H1 (cell line): ENCODE data around the gene SLCO4A1. TPM values are rescaled to one million over a fixed set of nuclear protein-coding genes. Genes with fewer than 3 reads are reported as not detected.

ENCODE experiments used
- EP300 ChIP-seq, 2 experiments: IDR thresholded peaks; 1 replicate in 1 of 2; 2 replicates in 1 of 2; pipeline ENCODE4 v1.6.1; 2011 to 2012; ENCODE audit warnings: low read depth in 2 of 2, low read length in 2 of 2, mild to moderate bottlenecking in 2 of 2, borderline replicate concordance in 1 of 2, inconsistent platforms in 1 of 2, moderate library complexity in 1 of 2
- GTF2F1 ChIP-seq: IDR thresholded peaks from 2 replicates; pipeline ENCODE4 v1.6.1; 2012; ENCODE audit warnings: low read depth, low read length, improper control_type of control experiment, borderline replicate concordance
- SRF ChIP-seq: IDR thresholded peaks from 2 replicates; pipeline ENCODE4 v1.6.1; 2011; ENCODE audit warnings: mild to moderate bottlenecking, low read depth, low read length, moderate library complexity
- TAF7 ChIP-seq: optimal IDR thresholded peaks from 2 replicates; pipeline ENCODE3; 2011; ENCODE audit warnings: low read depth, mild to moderate bottlenecking, inconsistent platforms, low read length, moderate library complexity, borderline replicate concordance
- polyA plus RNA-seq, 7 experiments: library from polyadenylated mRNA; depleted of rRNA in 3 of 7; stranded (reverse) in 5 of 7; unstranded in 2 of 7; fragments of >200 nt in 5 of 7; fragments of 200-250 nt in 2 of 7; gene quantifications; 1 replicate in 5 of 7; 2 replicates in 1 of 7; 4 replicates in 1 of 7; pipeline versions ENCODE4 v1.2.1 to v1.2.3, GENCODE V29; 2011 to 2013; ENCODE audit warnings: missing spikeins in 2 of 7, mixed read lengths in 2 of 7
- total RNA-seq: library from RNA; stranded (reverse); fragmentation: NEBNext Ultra II Directional; extraction: Animal tissue kit (Norgen Biotek cat#: 25700); gene quantifications from 2 replicates; pipeline ENCODE4 v1.2.1, GENCODE V29; 2021

SLCO4A1 gene
- total and polyA plus RNA-seq, 2 of the 8 experiments (the other 6 are each of a cell fraction or from before 2014, with no cell fraction given) = 10.5 to 18.5 TPM

DNA sequence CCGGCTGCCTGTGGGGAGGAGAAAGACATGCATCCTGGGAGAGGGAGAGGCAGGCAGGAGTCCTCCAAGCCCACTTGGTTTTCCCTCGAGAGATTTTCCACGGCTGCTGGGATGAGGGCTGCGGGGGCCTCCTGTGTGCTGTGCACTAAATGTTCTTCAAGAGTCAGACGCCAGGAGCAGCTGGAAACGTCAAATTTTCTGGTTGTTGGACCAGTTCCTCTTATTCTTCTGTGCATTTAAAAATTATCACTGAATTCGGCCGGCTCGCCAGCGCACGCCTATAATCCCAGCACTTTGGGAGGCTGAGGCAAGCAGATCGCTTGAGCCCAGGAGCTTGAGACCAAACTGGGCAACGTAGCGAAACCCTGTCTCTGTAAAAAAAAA lies 33.6 kb downstream of the SLCO4A1 start (continued):
- TF ChIP-seq EP300 (IDR thresholded peaks at IDR 0.05; ENCODE audit: borderline replicate concordance in 1 of 2, low read depth in 2 of 2, low read length in 2 of 2) (no peak), TAF7 (no peak), SRF (no peak), GTF2F1 (no peak)
